Activated naive CD4-positive, alpha-beta T cell treated with anti-CD3 and anti-CD28 coated beads, Interleukin-2, amount 50 U/mL, for 24 hours (primary cell): Measurements from ENCODE around the gene TBC1D4.
"Not testable (repeated sequence)": the region's sequence is repeated elsewhere in the genome, so short reads cannot be mapped to it uniquely, and the experiment has no call there.

Experiments used
- H3K27ac Mint-ChIP-seq: one replicate; pipeline ENCODE4 v1.8.0; 2021; ENCODE audit warnings: mild to moderate bottlenecking, mixed read lengths
- H3K27me3 Mint-ChIP-seq: one replicate; pipeline ENCODE4 v1.8.0; 2021; ENCODE audit warnings: mixed read lengths
- H3K36me3 Mint-ChIP-seq: one replicate; pipeline ENCODE4 v1.8.0; 2021; ENCODE audit warnings: mixed read lengths
- H3K4me1 Mint-ChIP-seq: one replicate; pipeline ENCODE4 v1.8.0; 2021; ENCODE audit warnings: mixed read lengths
- H3K4me3 Mint-ChIP-seq: one replicate; pipeline ENCODE4 v1.8.0; 2021; ENCODE audit warnings: mild to moderate bottlenecking, mixed read lengths
- H3K9me3 Mint-ChIP-seq: one replicate; pipeline ENCODE4 v1.8.0; 2021; ENCODE audit warnings: mixed read lengths

TBC1D4 gene

DNA sequence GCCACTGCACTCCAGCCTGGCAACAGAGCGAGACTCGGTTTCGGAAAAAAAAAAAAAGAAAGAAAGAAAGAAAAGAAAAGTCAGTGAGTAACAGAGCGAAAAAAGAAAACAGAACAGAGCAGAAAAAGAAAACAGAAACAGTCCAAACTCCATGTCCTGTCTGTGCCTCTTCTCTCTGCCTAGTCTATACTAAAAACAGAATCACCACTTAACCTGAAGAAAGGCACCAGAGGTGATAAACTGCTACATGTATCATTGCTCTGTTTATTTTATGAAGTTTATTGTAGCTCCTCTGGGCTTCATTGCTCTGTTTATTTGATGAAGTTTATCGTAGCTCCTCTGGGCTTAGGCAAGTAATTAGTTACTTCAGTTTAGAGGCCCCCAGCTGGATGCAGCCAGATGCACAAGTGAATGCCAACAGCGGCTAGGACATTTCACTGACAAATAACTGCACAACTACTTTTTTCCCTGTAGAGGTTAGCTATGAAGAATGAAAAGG, 39.2 kb downstream of the TBC1D4 start:
- Mint-ChIP-seq H3K27ac (no peak overlapping the region), H3K36me3 (no peaks in the 10 kb centered on the region), H3K4me3 (no peak overlapping the region), H3K9me3 (no peaks in the 10 kb centered on the region), H3K27me3 (peaks cover 3% of the 10 kb centered on the region), H3K4me1 (no peaks in the 10 kb centered on the region)

DNA sequence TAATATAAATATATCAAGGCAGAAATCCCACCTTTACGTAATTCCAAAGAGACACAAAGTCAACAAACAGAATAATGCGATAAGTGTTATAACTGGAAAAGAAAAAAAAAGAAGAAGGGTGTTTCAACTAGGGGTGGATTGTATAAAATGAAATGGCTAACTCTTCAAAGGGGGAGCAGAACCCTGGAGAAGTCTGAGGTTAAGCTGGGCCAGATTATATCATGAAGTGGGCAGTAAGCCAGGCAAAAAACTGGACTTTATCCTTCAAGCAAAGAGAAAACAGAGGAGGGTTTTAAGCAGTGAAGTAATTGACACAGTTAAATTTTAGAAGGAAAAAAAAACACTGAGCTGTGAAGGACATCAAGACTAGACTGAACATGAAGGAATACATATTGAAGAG, 41.9 kb downstream of the TBC1D4 start:
- peak overlapping the region; percentile 38 for H3K27ac Mint-ChIP-seq
- H3K36me3 Mint-ChIP-seq: no peaks in the 10 kb centered on the region
- H3K9me3 Mint-ChIP-seq: no peaks in the 10 kb centered on the region
- no peaks in the 10 kb centered on the region for H3K4me1 Mint-ChIP-seq
- H3K27me3 Mint-ChIP-seq: peaks cover 3% of the 10 kb centered on the region
- no peak overlapping the region for H3K4me3 Mint-ChIP-seq

DNA sequence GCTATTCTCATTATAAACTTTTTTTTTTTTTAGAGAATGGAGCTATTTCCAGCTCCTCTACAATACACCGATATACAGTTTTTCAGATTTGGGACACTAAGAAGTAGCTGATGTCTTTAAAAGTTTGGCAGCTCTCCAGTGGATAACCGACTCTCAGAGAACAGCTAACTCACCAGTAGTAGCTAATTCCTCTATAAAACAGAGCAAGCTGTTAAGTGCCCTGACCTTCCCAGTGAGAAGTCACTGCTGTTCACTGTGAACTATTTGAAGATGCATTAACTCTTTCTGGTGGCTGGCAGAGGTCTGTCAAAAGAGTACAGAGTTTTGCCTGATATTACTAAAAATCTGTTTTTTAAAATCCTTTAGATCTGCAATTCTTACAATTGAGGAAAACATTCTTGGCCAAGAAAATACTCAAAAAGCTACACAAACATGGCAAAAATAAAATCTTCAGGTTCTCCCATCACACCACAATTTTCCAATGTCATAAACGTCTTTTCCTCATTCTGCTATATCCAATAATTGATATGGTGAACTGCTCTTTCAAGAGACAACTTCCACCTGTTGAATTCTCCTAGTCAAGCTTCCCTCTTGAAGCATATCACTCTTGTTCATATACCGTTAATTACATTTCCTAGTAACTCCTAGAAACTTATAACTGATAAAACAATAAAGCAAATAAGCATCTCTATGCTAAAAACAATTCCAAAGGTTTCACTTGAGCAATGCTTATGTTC, 44.2 kb downstream of the TBC1D4 start:
- H3K27ac Mint-ChIP-seq: no peak overlapping the region
- no peak overlapping the region for H3K4me3 Mint-ChIP-seq
- H3K9me3 Mint-ChIP-seq: no peaks in the 10 kb centered on the region
- peaks cover 3% of the 10 kb centered on the region for H3K27me3 Mint-ChIP-seq
- H3K36me3 Mint-ChIP-seq: no peaks in the 10 kb centered on the region
- H3K4me1 Mint-ChIP-seq: no peaks in the 10 kb centered on the region

DNA sequence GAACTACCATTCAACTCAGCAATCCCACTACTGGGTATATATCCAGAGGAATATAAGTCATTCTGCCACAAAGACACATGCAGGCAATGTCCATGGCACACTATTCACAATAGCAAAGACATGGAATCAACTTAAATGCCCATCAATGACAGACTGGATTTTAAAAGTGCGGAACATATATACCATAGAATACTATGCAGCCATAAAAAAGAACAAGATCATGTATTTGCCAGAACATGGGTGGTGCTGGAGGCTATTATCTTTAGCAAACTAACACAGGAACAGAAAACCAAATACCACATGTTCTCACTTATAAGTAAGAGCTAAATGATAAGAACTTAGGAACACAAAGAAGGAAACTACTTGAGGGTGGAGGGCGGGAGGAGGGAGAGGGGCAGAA, 47.8 kb downstream of the TBC1D4 start:
- not testable (repeated sequence) for H3K27ac Mint-ChIP-seq, H3K4me3 Mint-ChIP-seq, H3K27me3 Mint-ChIP-seq, H3K36me3 Mint-ChIP-seq, H3K9me3 Mint-ChIP-seq, H3K4me1 Mint-ChIP-seq

DNA sequence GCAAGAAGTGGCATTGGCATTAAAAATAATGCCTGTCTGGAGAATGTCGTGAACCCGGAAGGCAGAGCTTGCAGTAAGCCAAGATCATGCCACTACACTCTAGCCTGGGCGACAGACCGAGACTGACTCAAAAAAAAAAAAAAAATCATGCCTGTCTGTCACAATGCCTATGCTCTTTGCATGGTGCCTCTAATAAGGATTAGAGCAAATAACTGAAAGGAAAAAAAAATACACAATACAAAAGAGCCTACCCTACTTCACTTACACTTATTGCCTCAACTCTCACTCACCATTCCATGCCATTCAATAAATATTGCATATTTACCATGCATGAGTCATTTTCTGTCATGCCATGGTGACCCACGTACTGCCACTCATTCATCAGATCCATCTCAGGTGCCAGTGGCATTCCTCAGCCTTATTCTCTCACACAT, 49.1 kb downstream of the TBC1D4 start:
- no peaks in the 10 kb centered on the region for H3K4me1 Mint-ChIP-seq
- no peak overlapping the region for H3K4me3 Mint-ChIP-seq
- no peaks in the 10 kb centered on the region for H3K27me3 Mint-ChIP-seq
- no peak overlapping the region for H3K27ac Mint-ChIP-seq
- H3K36me3 Mint-ChIP-seq: no peaks in the 10 kb centered on the region
- H3K9me3 Mint-ChIP-seq: no peaks in the 10 kb centered on the region

DNA sequence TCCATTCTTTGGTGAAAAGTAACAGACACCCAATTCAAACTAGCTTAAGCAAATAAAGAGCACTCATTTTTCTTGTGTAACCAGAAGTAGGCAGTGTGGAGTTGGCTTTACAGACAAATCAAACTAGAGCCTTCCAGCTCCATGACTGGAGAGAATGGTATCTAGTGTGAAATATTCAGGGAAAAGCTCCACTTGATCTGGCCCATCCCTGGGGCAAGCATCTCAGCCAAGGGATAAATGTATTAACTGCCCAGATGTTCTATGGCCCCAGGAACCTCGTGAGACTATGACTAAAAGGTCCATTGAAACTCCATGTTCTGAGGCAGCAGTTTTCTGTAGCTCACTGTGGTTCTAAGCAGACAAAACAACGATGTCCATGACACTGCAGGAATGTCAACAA, 49.9 kb downstream of the TBC1D4 start:
- Mint-ChIP-seq H3K27ac (no peak overlapping the region), H3K36me3 (no peaks in the 10 kb centered on the region), H3K4me1 (no peaks in the 10 kb centered on the region), H3K27me3 (peaks cover 3% of the 10 kb centered on the region), H3K4me3 (no peak overlapping the region), H3K9me3 (no peaks in the 10 kb centered on the region)

DNA sequence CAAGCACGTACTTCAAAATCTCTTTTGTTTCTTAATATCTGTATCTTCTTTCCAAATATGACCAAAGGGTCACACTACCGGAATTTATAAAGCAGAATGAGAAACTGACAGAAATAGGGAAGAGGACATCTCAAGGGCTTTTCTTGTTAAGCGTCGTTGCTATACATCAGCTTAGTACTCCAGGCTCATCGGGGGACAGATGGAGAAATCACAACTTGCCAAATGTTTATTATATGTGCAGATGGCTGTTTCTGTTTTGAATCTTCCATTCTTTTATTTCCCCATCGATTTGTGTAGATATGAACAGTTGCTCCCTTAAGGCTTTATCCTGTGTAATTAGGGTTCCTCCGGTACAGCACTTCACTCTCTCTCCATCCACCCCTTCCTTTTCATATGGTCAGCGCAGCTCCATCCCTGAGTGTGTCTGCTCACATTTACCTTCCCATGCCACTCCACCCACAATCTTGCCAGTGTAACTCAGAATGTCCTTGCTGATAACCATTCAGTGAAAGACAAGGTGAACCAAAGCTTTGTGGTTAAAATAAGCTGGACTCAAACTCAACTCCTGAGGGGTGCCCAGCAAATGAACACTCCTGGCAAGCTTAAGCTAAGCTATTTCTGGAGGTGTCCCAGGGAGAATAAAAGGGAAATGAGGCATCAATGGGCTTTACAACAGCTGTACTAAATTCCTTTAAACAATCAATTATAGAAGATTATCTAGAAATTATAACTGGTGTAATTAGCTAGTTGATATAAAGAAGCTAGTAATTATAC, 51.3 kb downstream of the TBC1D4 start:
- Mint-ChIP-seq H3K9me3 (no peaks in the 10 kb centered on the region), H3K27ac (no peak overlapping the region), H3K4me1 (no peaks in the 10 kb centered on the region), H3K27me3 (peaks cover 8% of the 10 kb centered on the region), H3K4me3 (no peak overlapping the region), H3K36me3 (no peaks in the 10 kb centered on the region)

DNA sequence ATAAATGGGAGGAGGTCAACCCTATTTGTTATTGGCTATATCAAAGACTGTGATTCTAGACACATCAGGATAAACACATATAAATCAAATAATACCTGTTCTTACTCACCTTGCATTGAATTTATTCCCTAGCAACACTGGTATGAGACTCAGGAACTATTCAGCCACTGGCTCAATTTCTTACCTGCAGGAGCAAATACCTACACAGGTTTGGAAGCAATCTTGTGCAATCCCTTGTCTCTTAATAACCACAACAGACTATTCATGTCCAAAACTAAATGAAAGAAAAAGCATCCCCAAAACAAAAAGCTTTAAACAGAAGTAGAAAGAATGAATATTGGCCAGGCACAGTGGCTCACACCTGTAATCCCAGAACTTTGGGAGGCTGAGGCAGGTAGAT, 55.5 kb downstream of the TBC1D4 start:
- Mint-ChIP-seq H3K9me3 (no peaks in the 10 kb centered on the region), H3K4me1 (no peaks in the 10 kb centered on the region), H3K4me3 (no peak overlapping the region), H3K36me3 (no peaks in the 10 kb centered on the region), H3K27me3 (peaks cover 15% of the 10 kb centered on the region), H3K27ac (no peak overlapping the region)

DNA sequence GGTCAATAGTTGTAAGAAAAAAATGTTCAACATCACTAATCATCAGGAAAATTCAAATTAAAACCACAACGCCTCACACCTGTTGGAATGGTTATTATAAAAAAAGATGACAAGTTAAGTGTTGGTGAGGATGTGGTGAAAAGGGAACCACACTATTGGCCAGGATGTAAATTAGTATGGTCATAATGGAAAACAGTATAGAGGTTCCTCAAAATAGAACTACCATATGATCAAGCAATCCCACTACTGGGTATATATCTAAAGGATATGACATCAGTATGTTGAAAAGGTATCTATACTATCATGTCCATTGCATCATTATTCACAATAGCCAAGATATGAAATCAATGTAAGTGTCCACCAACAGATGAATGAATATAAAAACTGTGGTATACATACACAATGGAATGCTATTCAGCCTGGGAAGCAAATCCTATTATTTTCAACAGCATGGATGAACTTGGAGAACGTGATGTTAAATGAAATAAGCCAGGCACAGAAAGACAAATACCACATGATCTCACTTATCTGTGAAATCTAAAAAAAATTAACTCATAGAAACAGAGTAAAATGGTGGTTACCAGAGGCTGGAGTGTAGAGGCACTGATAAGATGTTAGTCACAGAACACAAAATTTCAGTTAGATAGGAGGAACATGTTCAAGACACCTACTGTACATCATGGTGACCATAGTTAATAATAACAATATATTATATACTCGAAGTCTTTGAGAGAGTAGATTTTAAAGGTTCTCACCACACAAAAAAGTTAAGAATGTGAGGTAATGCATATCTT, 56.6 kb downstream of the TBC1D4 start:
- Mint-ChIP-seq H3K4me1 (no peaks in the 10 kb centered on the region), H3K4me3 (no peak overlapping the region), H3K36me3 (no peaks in the 10 kb centered on the region), H3K27ac (no peak overlapping the region), H3K9me3 (no peaks in the 10 kb centered on the region), H3K27me3 (peaks cover 16% of the 10 kb centered on the region)

DNA sequence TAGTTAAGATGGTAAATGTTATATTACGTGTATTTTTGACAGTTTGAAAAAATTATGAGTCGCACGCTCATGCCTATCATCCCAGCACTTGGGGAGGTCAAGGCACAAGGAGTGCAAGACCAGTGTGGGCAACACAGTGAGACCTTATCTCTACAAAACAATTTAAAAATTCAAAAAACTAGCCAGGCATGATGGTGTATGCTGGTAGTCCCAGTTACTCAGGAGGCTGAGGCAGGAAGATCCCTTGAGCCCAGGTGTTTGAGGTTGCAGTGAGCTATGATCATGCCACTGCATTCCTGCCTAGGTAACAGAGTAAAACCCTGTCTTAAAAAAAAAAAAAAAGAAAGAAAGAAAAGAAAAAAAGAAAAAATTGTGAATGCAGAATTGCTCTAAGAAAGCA, 58.0 kb downstream of the TBC1D4 start:
- no peaks in the 10 kb centered on the region for H3K36me3 Mint-ChIP-seq
- H3K9me3 Mint-ChIP-seq: no peaks in the 10 kb centered on the region
- H3K4me3 Mint-ChIP-seq: no peak overlapping the region
- H3K27me3 Mint-ChIP-seq: peaks cover 16% of the 10 kb centered on the region
- H3K27ac Mint-ChIP-seq: no peak overlapping the region
- no peaks in the 10 kb centered on the region for H3K4me1 Mint-ChIP-seq

DNA sequence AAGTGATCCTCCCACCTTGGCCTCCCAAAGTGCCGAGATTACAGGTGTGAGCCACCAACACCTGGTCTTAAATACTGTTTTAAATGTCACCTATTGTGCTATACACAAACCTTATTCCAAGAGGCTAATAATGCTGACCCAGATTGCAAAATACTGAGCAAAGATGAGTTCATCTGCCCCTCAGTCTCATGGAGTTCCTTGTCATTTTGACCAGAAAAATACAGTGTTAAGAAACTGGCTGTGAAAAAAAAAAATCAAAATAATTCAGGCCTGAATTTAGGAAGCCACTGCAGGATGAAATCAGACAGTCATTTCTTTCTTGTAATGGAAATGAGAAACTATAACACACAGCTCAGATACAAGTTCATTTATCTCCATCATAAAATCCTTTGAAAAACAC, 59.9 kb downstream of the TBC1D4 start:
- H3K27ac Mint-ChIP-seq: no peak overlapping the region
- no peaks in the 10 kb centered on the region for H3K36me3 Mint-ChIP-seq
- H3K4me1 Mint-ChIP-seq: no peaks in the 10 kb centered on the region
- H3K9me3 Mint-ChIP-seq: no peaks in the 10 kb centered on the region
- H3K4me3 Mint-ChIP-seq: no peak overlapping the region
- H3K27me3 Mint-ChIP-seq: peaks cover 13% of the 10 kb centered on the region

DNA sequence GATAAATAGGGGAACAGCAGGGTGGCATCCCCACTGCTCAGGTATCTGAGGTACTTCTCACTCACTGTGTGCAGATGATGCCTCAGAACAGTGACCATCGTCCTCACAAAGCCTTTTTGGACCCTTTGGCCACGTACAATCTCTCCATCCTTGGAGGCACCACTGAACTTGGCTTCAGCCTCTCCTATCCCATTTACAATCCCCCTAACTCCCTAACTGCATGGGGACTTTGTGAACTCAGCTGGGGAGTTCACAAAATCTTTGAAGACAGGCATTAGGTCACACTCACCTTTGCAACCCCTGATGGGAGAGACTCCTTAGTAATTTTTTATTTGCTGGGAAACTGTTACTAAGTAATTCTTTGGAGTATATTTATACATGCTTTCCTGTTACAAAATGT, 60.8 kb downstream of the TBC1D4 start:
- Mint-ChIP-seq H3K27me3 (peaks cover 11% of the 10 kb centered on the region), H3K27ac (no peak overlapping the region), H3K36me3 (no peaks in the 10 kb centered on the region), H3K4me3 (no peak overlapping the region), H3K4me1 (no peaks in the 10 kb centered on the region), H3K9me3 (no peaks in the 10 kb centered on the region)

DNA sequence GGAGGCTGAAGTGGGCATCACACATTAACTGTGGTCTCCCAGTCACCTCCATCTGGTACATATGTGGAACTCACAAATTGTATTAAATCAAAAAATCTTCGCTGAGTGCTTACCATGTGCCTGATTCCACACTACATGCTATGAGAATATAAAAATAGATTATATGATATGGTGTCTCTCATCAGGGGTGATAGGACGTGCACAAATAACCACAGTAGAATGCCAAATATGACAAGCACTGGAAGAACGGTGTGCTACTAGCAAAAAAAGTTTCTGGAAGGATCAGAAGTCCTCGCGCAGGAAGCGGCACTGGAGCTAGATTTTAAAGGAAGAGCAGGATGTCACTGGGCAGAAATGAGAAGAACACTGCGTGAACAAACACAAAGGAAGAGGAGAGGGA, 62.3 kb downstream of the TBC1D4 start:
- H3K27ac Mint-ChIP-seq: peak overlapping the region; percentile 26
- peaks cover 6% of the 10 kb centered on the region for H3K27me3 Mint-ChIP-seq
- no peaks in the 10 kb centered on the region for H3K4me1 Mint-ChIP-seq
- no peak overlapping the region for H3K4me3 Mint-ChIP-seq
- no peaks in the 10 kb centered on the region for H3K36me3 Mint-ChIP-seq
- no peaks in the 10 kb centered on the region for H3K9me3 Mint-ChIP-seq

DNA sequence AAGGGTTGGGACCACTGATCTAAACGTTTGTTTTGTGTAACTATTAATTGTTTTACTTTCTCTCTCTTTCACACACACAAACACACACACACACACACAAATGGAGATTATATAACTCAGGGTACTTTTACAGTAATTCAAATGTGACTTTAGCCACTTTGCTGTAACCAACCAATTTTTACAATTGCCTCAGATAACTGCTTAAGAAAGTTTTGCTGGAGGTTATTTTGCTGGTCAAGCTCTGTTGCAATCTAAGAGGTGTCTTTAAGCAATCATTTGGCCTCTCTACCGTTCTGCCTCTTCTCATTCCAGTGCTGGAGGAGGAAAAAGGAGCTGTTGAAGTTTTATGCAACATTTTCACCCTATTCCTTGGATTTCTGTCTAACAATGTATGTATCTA, 63.0 kb downstream of the TBC1D4 start:
- no peaks in the 10 kb centered on the region for H3K4me1 Mint-ChIP-seq
- H3K36me3 Mint-ChIP-seq: no peaks in the 10 kb centered on the region
- peaks cover 3% of the 10 kb centered on the region for H3K27me3 Mint-ChIP-seq
- no peaks in the 10 kb centered on the region for H3K9me3 Mint-ChIP-seq
- H3K4me3 Mint-ChIP-seq: no peak overlapping the region
- H3K27ac Mint-ChIP-seq: no peak overlapping the region

DNA sequence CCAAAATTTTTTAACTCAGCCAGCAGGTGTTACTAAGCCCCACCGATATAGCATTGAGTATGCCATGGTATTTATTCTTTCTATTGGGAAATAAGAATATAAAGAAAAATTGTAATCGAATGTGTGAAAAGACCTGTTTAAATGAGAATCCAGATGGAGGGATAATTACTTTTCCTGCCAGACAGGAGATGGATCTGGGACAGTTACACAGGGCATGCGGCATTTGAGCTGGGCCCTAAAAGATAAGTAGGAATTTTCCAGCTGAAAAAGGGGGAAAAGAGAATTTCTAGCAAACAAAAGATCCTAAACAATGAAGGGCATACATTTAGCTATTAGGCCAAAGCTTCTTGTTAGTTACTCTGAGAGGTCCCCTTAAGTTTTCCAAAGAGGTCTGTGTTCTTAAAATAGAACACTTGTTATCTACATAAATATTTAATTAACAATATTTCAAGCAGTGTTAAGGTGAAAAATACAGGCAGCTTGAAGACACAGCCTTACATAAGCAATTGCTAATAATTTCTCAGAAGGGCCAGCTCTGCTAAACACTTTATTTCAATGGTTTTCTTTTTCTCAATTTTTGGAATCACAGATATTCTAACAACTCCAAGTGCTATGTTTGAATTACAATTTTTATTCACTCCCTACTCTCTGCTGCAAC, 63.7 kb downstream of the TBC1D4 start:
- Mint-ChIP-seq H3K4me1 (no peaks in the 10 kb centered on the region), H3K27ac (no peak overlapping the region), H3K4me3 (no peak overlapping the region), H3K9me3 (no peaks in the 10 kb centered on the region), H3K36me3 (no peaks in the 10 kb centered on the region), H3K27me3 (peaks cover 3% of the 10 kb centered on the region)
